Thymus (tissue), 11 donors: ENCODE results near the gene MCM9. TPM values are rescaled to one million over a fixed set of nuclear protein-coding genes. Genes with fewer than 3 reads are reported as not detected.

Experiments
- DNase-seq, 9 donors: peaks; one replicate each; pipeline ENCODE4 v3.0.0-alpha.2; 2013; ENCODE audit warnings: low spot score in 9 of 9, low read depth in 6 of 9, missing footprints in 1 of 9
- H3K27ac ChIP-seq, 2 donors: one replicate each; pipeline ENCODE4 v1.5.1; 2013; ENCODE audit warnings: control low read depth in 1 of 2, low read depth in 1 of 2, low read length in 1 of 2, mild to moderate bottlenecking in 1 of 2, moderate library complexity in 1 of 2
- H3K27me3 ChIP-seq, 2 donors: one replicate each; pipeline ENCODE4 v1.5.1; 2013; ENCODE audit warnings: low read length in 1 of 2; ENCODE audit not compliant: control insufficient read depth in 2 of 2, insufficient read depth in 1 of 2
- H3K36me3 ChIP-seq, 2 donors: one replicate each; pipeline ENCODE4 v1.5.1; 2013; ENCODE audit warnings: low read length in 1 of 2, mild to moderate bottlenecking in 1 of 2, moderate library complexity in 1 of 2; ENCODE audit not compliant: control insufficient read depth in 2 of 2, insufficient read depth in 2 of 2
- H3K4me1 ChIP-seq, 2 donors: one replicate each; pipeline ENCODE4 v1.5.1; 2013; ENCODE audit warnings: low read length in 2 of 2; ENCODE audit not compliant: control insufficient read depth in 2 of 2, insufficient read depth in 2 of 2
- H3K4me3 ChIP-seq, 2 donors: one replicate each; pipeline ENCODE4 v1.5.1; 2013; ENCODE audit warnings: low read length in 2 of 2, control low read depth in 1 of 2, mild to moderate bottlenecking in 1 of 2
- H3K9me3 ChIP-seq, 2 donors: one replicate each; pipeline ENCODE4 v1.5.1; 2013; ENCODE audit warnings: low read length in 1 of 2, mild to moderate bottlenecking in 1 of 2; ENCODE audit not compliant: control insufficient read depth in 2 of 2, insufficient read depth in 1 of 2
- WGBS: extraction: QIAGEN DNeasy Blood & Tissue Kit; methylation state at CpG from one replicate; pipeline ENCODE4 v1.1.7; 2013; 5-methylcytosine and 5-hydroxymethylcytosine counted together
- polyA plus RNA-seq: library from polyadenylated mRNA; stranded (reverse); fragments of 200-250 nt; gene quantifications from one replicate; pipeline ENCODE4 v1.2.3, GENCODE V29; 2013
- total RNA-seq: library from RNA; stranded (reverse); fragments of 120-200 nt; gene quantifications from one replicate; pipeline ENCODE4 v1.2.4, GENCODE V29; 2013
- donor health status: healthy.

The MCM9 gene
- total and polyA plus RNA-seq, 2 donors = 7.6 to 12.2 TPM

DNA sequence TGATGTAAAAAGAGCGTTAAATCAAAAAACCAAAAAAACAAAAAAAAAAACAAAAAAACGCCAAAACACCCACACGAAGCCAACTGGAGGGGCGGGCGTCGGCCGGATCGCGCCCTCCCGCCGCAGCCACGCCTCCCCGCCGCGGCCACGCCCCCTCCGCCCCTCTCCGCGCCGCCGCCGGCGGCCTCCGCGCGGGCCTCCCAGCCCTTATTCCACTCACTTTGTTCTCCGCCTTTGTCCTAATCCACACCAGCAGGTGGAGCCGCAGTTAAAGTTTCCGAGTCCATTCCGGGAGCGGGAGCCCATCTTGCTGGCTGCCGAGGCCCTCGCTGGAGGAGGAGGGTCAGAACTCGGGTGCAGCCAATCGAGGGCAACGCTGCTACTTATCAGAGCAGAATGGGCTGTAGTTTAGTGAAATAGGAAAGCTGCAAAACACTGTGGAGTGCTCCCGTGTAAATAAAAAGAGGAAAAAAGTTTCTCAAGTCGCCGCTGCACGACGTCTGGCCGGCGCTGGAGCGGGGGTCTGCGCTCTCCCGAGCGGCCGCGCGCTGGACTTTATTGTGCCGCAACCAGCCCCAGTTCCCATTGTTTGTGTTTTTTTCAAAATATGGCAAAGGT, 41.0 kb downstream of the MCM9 start, which contains the start of gene ASF1A:
TSS of gene ASF1A (plus strand) at position 346 of the 618 bp plus-strand sequence. CDS start at position 608, 262 bp downstream.
- no peaks in the 10 kb centered on the region for H3K9me3 ChIP-seq
- WGBS = under 1% methylated on average over 51 of the region's 51 CpGs
- H3K36me3 ChIP-seq = peaks cover 0 to 14% of the 10 kb centered on the region in 2 donors
- DNase-seq = peak; percentile 92 to 99 (median 97)
- H3K4me3 ChIP-seq = peak within 1 kb of the TSS; percentile 93
- peaks cover 10 to 15% of the 10 kb centered on the region in 2 donors for H3K4me1 ChIP-seq
- peak within 1 kb of the TSS; percentile 98 to 100 for H3K27ac ChIP-seq
- no peaks in the 10 kb centered on the region for H3K27me3 ChIP-seq

DNA sequence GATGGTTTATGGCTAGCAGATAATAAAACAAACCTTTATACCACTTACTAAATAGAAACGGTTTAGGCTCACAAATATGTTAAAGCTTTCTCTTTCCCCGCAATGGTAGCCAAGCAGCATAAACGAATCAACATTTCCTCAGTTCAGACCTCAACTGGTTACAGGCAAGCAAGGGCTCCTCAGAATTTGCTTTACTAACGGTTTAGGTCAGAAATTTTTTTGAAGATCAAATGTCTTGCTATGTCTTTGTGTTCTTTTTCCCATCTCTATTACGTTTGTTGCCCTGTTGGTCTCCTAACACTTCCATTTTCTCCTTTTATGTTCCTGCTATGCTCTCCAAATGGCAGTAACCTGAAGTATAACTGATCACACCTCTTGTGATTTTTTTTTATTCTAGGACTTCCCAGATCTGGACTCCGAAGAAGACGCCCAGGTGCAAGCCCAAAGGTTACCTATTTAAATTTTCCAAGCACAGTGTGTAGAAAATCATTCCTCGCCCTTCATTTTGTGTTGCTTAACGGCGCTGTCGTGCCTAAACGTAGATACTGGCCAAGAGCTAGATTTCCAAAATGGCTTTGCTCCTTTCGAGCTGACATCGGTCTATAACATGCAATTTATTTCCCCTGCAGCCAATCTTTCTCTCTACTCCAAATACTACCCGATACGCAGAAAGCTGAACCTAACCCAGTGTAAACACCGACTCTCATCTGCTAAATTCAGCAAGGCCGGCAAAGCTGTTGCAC, 41.7 kb downstream of the MCM9 start:
- H3K27me3 ChIP-seq = no peaks in the 10 kb centered on the region
- H3K36me3 ChIP-seq = peaks cover 0 to 9% of the 10 kb centered on the region in 2 donors
- WGBS = under 1% methylated on average over 18 of the region's 18 CpGs
- peak overlapping the region; percentile 93 for H3K4me3 ChIP-seq
- DNase-seq = peak in 6 of 9 donors; percentile 66 to 84 (median 76)
- H3K4me1 ChIP-seq = peaks cover 10 to 11% of the 10 kb centered on the region in 2 donors
- no peaks in the 10 kb centered on the region for H3K9me3 ChIP-seq
- peak overlapping the region; percentile 98 to 99 for H3K27ac ChIP-seq

DNA sequence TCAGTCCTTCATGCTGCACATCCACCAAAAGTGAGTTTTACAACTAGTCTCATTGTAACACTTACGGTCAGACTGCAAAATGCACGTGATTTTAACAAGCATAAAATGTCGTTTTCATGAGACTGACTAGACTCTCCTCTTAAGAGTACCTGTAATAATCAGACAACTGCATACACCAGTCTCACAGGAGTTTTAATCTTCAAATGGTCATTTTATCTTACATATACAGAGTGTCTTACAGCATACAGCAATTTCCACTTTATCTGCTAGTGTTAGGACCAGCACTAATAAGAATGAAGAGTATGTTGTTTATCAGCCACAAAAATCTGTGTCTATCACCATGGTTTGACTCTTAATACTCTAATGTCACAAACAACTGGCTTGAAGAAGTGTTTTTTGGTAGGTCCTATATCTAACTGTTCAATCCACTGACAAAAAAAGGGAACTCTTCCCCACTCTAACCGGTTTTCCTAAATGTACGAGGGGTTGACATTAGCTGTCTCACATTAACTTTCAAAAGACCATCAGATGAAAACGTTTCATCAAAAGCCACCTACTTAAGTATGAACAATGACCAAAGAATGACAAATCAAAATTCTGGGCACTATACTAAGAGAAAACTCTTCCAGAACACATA, 42.5 kb downstream of the MCM9 start:
- peak in 4 of 9 donors; percentile 13 to 45 (median 24) for DNase-seq
- H3K4me1 ChIP-seq = peaks cover 10 to 11% of the 10 kb centered on the region in 2 donors
- peak overlapping the region; percentile 93 for H3K4me3 ChIP-seq
- peaks cover 0 to 4% of the 10 kb centered on the region in 2 donors for H3K36me3 ChIP-seq
- H3K9me3 ChIP-seq = no peaks in the 10 kb centered on the region
- no peaks in the 10 kb centered on the region for H3K27me3 ChIP-seq
- peak overlapping the region; percentile 32 to 98 for H3K27ac ChIP-seq
- 32% methylated on average over 6 of the region's 6 CpGs for WGBS

DNA sequence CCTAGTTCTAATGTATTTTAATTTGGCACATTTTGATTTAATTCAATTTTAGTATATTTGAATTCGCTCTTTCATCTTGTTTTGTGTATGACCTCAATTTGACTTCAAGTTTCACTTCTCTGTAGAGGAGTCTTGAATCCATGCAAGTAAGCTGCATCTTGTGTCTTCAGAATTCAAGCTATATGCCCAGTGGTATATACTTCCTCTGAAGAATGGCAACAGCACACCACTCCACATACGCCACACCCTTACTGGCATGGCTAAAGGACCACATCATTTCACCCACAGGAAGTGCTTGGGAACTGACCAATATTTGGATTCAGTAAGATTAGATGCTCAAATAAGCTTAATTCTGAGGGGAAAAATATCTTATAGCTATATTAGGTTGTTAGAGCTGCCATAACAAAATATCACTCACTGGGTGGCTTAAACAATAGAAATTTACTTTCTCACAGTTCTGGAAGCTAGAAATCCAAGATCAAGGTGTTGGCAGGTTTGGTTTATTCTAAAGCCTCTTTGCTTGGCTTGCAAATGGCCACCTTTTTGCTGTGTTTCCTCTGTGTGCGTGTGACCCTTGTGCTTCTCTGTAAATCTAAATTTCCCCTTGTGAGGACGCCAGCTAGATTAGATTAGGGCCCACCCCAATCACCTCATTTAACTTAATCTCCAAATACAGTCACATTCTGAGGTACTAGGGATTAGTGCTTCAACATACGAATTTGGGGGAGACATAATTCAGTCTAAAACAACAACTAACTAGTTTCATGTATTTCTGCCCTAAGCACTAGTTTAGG, 43.8 kb downstream of the MCM9 start:
- Histone ChIP-seq H3K4me1 (peaks cover 2 to 9% of the 10 kb centered on the region in 2 donors), H3K36me3 (no peaks in the 10 kb centered on the region), H3K9me3 (no peaks in the 10 kb centered on the region), H3K27ac (peak overlapping the region in 1 of 2 donors; percentile 36), H3K4me3 (no peak overlapping the region), H3K27me3 (no peaks in the 10 kb centered on the region)
- 95% methylated on average over 5 of the region's 5 CpGs for WGBS
- DNase-seq = peak in 1 of 9 donors; percentile 19

DNA sequence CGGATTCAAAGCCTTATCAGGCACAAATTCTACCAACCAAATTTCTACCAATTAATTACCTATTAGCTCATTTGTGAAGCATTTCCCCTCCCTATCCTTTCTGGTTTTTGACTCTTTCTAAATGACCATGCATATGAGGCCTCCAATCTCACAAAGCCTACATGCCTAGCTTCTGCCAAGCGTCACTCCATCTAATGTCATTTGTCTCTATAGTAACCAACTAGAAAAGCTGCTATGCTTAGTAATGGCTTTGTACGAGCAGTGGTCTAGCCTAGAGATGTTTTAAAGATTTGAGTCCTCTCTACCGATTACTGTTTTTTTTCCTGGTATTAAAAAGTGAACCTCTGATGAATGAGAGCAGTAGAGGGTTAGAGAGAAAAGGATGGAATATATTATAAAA, 45.8 kb downstream of the MCM9 start:
- WGBS = over 99% methylated on average over 4 of the region's 4 CpGs
- no peak overlapping the region for H3K4me3 ChIP-seq
- H3K36me3 ChIP-seq = no peaks in the 10 kb centered on the region
- DNase-seq = no peak
- H3K4me1 ChIP-seq = peaks cover 2 to 9% of the 10 kb centered on the region in 2 donors
- no peaks in the 10 kb centered on the region for H3K27me3 ChIP-seq
- H3K27ac ChIP-seq = no peak overlapping the region
- no peaks in the 10 kb centered on the region for H3K9me3 ChIP-seq

DNA sequence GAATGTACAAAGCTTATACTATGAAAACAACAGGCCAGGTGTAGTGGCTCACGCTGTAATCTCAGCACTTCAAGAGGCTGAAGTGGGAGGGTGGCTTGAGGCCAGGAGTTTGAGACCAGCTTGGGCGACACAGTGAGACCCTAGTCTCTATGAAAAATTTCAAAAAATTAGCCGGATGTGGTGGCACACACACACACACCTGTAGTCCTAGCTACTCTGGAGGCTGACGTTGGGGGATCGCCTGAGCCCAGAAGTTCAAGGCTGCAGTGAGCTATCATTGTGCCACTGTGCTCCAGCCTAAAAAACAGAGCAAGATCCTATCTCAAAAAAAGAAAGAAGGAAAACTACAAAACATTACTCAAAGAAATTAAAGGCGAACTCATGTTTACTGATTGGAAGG, 48.3 kb downstream of the MCM9 start:
- peaks cover 0 to 3% of the 10 kb centered on the region in 2 donors for H3K4me1 ChIP-seq
- DNase-seq = no peak
- WGBS = 96% methylated on average over 6 of the region's 6 CpGs
- no peak overlapping the region for H3K27ac ChIP-seq
- no peaks in the 10 kb centered on the region for H3K36me3 ChIP-seq
- no peak overlapping the region for H3K4me3 ChIP-seq
- no peaks in the 10 kb centered on the region for H3K27me3 ChIP-seq
- no peaks in the 10 kb centered on the region for H3K9me3 ChIP-seq

DNA sequence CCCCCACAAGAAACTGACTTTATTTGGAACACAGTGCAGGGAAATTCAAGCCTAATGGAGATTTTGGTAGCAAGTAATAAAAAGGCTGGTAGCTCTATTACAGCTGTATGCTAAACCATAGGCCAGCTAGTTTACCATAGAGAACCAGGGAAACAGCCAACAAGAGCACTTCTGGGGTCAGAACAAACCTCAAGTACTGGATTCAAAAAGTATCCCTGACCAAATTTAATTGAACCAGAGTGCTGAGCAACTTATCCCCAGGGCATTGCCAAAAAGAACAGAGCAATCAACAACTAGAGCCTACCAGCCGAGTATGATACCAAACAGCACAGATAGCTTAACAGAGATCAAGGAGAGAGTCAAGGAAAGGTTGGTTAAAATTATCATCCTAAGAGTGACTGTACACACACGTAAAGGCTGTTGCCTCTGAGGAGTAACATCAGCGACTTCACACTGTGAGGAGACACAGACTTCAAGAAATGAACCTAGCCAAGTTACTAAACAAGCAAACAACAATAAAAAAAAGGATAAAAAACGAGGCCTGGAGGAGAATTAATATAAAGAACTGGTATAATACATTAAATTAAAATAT, 52.5 kb downstream of the MCM9 start:
- DNase-seq = no peak
- Histone ChIP-seq H3K9me3 (no peaks in the 10 kb centered on the region), H3K4me3 (no peak overlapping the region), H3K4me1 (no peaks in the 10 kb centered on the region), H3K36me3 (no peaks in the 10 kb centered on the region), H3K27ac (no peak overlapping the region), H3K27me3 (no peaks in the 10 kb centered on the region)
- WGBS = 98% methylated on average over 4 of the region's 4 CpGs

DNA sequence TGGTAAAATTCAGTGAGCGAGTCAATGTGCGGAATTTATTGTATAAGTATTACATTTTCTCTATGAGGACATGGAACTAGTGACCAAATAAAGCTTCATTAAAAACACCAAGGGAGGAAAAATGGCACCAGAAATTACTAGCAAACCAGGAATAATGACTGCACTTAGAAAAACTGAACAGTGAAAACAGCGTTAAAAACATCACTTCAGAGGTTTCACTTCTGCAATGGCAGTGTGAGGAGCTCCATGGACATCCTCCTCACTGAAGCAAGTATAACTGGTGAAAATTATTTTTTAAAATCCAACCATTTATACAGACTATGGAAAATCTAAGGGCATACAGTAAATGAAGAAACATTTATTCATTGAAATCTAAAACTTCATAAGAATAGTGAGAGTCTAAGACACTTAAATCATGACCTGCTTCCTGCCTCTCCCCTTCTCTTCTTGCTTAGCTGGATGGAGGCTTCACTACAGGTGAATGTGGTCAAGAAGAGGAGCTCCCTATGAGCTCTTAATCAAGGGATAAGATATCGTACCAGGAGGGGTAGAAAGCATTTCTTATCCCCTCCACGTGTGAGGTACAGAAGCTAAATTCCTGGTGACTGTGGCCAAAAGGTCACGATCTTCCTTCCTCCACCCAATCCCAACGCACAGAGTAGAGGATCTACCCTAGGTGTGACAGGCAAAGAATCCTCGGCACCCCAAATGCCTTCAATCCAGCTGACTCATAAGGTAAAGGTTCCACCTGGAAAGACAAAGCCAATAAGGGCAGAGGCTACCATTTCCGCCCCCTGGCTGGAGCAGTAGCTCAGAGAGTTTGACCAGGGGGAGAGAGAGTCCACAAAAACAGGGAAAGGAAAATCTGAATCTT, 53.3 kb downstream of the MCM9 start:
- no peaks in the 10 kb centered on the region for H3K36me3 ChIP-seq
- H3K27me3 ChIP-seq = no peaks in the 10 kb centered on the region
- no peaks in the 10 kb centered on the region for H3K4me1 ChIP-seq
- H3K9me3 ChIP-seq = no peaks in the 10 kb centered on the region
- no peak overlapping the region for H3K27ac ChIP-seq
- DNase-seq = no peak
- 95% methylated on average over 9 of the region's 9 CpGs for WGBS
- no peak overlapping the region for H3K4me3 ChIP-seq
